HepG2 (cell line): ENCODE measurements around the gene IL1A. TPM values are rescaled to one million over a fixed set of nuclear protein-coding genes. Genes with fewer than 3 reads are reported as not detected.

ENCODE experiments used
- ATAC-seq: fragments of 200-7000 bp; cut with Tn5 transposase; 3 replicates; pipeline ENCODE4 v1.9.1; 2020; ENCODE audit warnings: mild to moderate bottlenecking, moderate library complexity
- BruUV-seq: library from RNA; stranded (reverse); fragments of 400-500 nt; replicated peaks from 2 replicates; lab custom pipeline; 2021; lab: Mats Ljungman, UMichigan
- CTCF ChIA-PET: fragments of 300-600 bp; formaldehyde crosslinking; extraction: SDS; loops from one replicate; lab custom pipeline; 2021; ENCODE audit warnings: low total read pairs, inconsistent platforms, low intra/inter-chr PET ratio; lab: Yijun Ruan, JAX
- POLR2A ChIA-PET: fragments of 350-600 bp; sonication (Branson Sonifier 250); formaldehyde crosslinking; loops from one replicate; lab custom pipeline; 2020; ENCODE audit warnings: antibody characterized with exemption, inconsistent platforms; lab: Yijun Ruan, JAX
- DNase-seq: peaks from one replicate; pipeline ENCODE4 v3.0.0-alpha.2; 2015; ENCODE audit warnings: low spot score
- FAIRE-seq: peaks from 3 replicates; lab custom pipeline; 2011; peaks lifted over from hg19 to GRCh38; lab: Jason Lieb, UNC
- H2AFZ ChIP-seq: one replicate; pipeline ENCODE4 v1.6.1; 2011; ENCODE audit warnings: low read length, inconsistent platforms
- H3K27ac ChIP-seq: fragments of 300-600 bp; 3 replicates; pipeline ENCODE4 v1.8.0; 2011; ENCODE audit warnings: mixed run types, mild to moderate bottlenecking, mixed read lengths, low read length, inconsistent platforms; ENCODE audit not compliant: insufficient read depth; ENCODE audit errors: extremely low read length
- H3K27me3 ChIP-seq, 2 experiments: fragments of 200-600 bp in 1 of 2; 2 replicates in 1 of 2; 3 replicates in 1 of 2; pipeline versions ENCODE4 v1.6.0 to v1.8.0; 2011; ENCODE audit warnings: low read length in 2 of 2, mild to moderate bottlenecking in 2 of 2, moderate library complexity in 2 of 2, inconsistent platforms in 1 of 2; ENCODE audit not compliant: insufficient read depth in 2 of 2, control insufficient read depth in 1 of 2
- H3K36me3 ChIP-seq, 2 experiments: fragments of 200-600 bp in 1 of 2; replicated peaks in 1 of 2; 2 replicates in 1 of 2; 3 replicates in 1 of 2; pipeline versions ENCODE4 v1.5.1 to v1.8.0; 2011; ENCODE audit warnings: low read length in 2 of 2, inconsistent platforms in 1 of 2; ENCODE audit not compliant: insufficient read depth in 2 of 2, control insufficient read depth in 1 of 2
- H3K4me1 ChIP-seq: 2 replicates; pipeline ENCODE4 v1.5.1; 2012; ENCODE audit warnings: low read length, inconsistent platforms; ENCODE audit not compliant: insufficient read depth
- H3K4me2 ChIP-seq: 2 replicates; pipeline ENCODE4 v1.6.0; 2011; ENCODE audit warnings: low read depth, low read length, inconsistent platforms
- H3K4me3 ChIP-seq, 3 experiments: fragments of 200-600 bp in 1 of 3; sonication (generic), shearing (Covaris generic) in 1 of 3; replicated peaks in 1 of 3; 2 replicates each; pipeline ENCODE4 v1.5.1; 2011 to 2016; ENCODE audit warnings: low read length in 3 of 3, inconsistent platforms in 2 of 3, low read depth in 2 of 3, mild to moderate bottlenecking in 2 of 3, control low read depth in 1 of 3, mixed read lengths in 1 of 3; ENCODE audit not compliant: insufficient read depth in 1 of 3
- H3K79me2 ChIP-seq: one replicate; pipeline ENCODE4 v1.6.1; 2011; ENCODE audit warnings: low read length, inconsistent platforms; ENCODE audit not compliant: insufficient read depth
- H3K9ac ChIP-seq: 2 replicates; pipeline ENCODE4 v1.6.0; 2011; ENCODE audit warnings: mild to moderate bottlenecking, low read depth, low read length, inconsistent platforms; ENCODE audit not compliant: insufficient read depth
- H3K9me3 ChIP-seq: 2 replicates; pipeline ENCODE4 v1.5.1; 2012; ENCODE audit warnings: mild to moderate bottlenecking, low read length
- H4K20me1 ChIP-seq: 2 replicates; pipeline ENCODE4 v1.6.0; 2011; ENCODE audit warnings: inconsistent platforms, mild to moderate bottlenecking, low read length, moderate library complexity; ENCODE audit not compliant: insufficient read depth
- ATRX ChIP-seq: sonication (generic); formaldehyde crosslinking; IDR thresholded peaks from 2 replicates; pipeline ENCODE4 v1.4.0; 2020; ENCODE audit warnings: missing genetic modification reagents, borderline replicate concordance
- CEBPB ChIP-seq: IDR thresholded peaks from 2 replicates; pipeline ENCODE4 v1.6.1; 2011; ENCODE audit warnings: low read depth, low read length, improper control_type of control experiment, borderline replicate concordance
- GATA4 ChIP-seq: sonication (generic); IDR thresholded peaks from 2 replicates; pipeline ENCODE4 v1.6.1; 2016; ENCODE audit warnings: antibody characterized with exemption, low read depth, borderline replicate concordance
- GPBP1L1 ChIP-seq: sonication (generic); formaldehyde crosslinking; IDR thresholded peaks from 2 replicates; pipeline ENCODE4 v1.5.0; 2020; ENCODE audit warnings: mild to moderate bottlenecking, missing genetic modification reagents
- HOXA5 ChIP-seq: sonication (generic); formaldehyde crosslinking; IDR thresholded peaks from 2 replicates; pipeline ENCODE4 v1.4.0; 2020; ENCODE audit warnings: missing genetic modification reagents
- IRX3 ChIP-seq: sonication (generic); formaldehyde crosslinking; IDR thresholded peaks from 2 replicates; pipeline ENCODE4 v1.8.1; 2023; ENCODE audit warnings: mild to moderate bottlenecking, low read depth, missing genetic modification reagents, borderline replicate concordance
- NFE2L1 ChIP-seq: sonication (generic); formaldehyde crosslinking; IDR thresholded peaks from 2 replicates; pipeline ENCODE4 v1.4.0; 2020; ENCODE audit warnings: missing genetic modification reagents, mild to moderate bottlenecking, borderline replicate concordance
- SPEN ChIP-seq: sonication (generic); formaldehyde crosslinking; IDR thresholded peaks from 2 replicates; pipeline ENCODE4 v1.5.1; 2020; ENCODE audit warnings: low read depth, mild to moderate bottlenecking, missing genetic modification reagents
- ZNF530 ChIP-seq: sonication (generic); formaldehyde crosslinking; IDR thresholded peaks from 2 replicates; pipeline ENCODE4 v1.5.0; 2020; ENCODE audit warnings: low read depth, mild to moderate bottlenecking, missing genetic modification reagents
- WGBS: methylation state at CpG from one replicate; pipeline ENCODE4 v1.1.6; 2017; ENCODE audit warnings: low lambda C conversion rate; 5-methylcytosine and 5-hydroxymethylcytosine counted together
- in situ Hi-C: cut with HindIII; loops from 2 replicates; pipeline ENCODE4 v1.10.0; 2017; ENCODE audit warnings: low pct_unique_long_range_greater_than_20kb; ENCODE audit not compliant: extremely low pct_ligation_motif_present
- intact Hi-C: fragments of 100-400 bp; cut with micrococcal nuclease; formaldehyde crosslinking; loops from one replicate; pipeline ENCODE4 v1.10.0; 2022; ENCODE audit not compliant: unreplicated experiment
- polyA plus RNA-seq, 8 experiments: library from polyadenylated mRNA; depleted of rRNA in 3 of 8; stranded (reverse) in 7 of 8; unstranded in 1 of 8; fragments of >200 nt; fragmentation: Illumina TruSeq in 4 of 8; extraction: Trizol in 4 of 8; gene quantifications; 2 replicates each; pipeline versions ENCODE4 v1.2.1 to v1.2.3, GENCODE V29; 2011 to 2016; ENCODE audit warnings: low read depth in 4 of 8, missing spikeins in 1 of 8, mixed read lengths in 1 of 8; ENCODE audit not compliant: insufficient read depth in 1 of 8
- total RNA-seq, 5 experiments: library from RNA; depleted of rRNA; stranded (reverse); fragments of >200 nt; fragmentation: Illumina TruSeq; extraction: Trizol; gene quantifications; 2 replicates each; pipeline ENCODE4 v1.2.3, GENCODE V29; 2016; ENCODE audit warnings: low read depth in 1 of 5
- TF ChIP-seq, protein P1 (sequence below): fragments of 450-650 bp; IDR thresholded peaks from 2 replicates; pipeline ENCODE4 v1.6.1; 2017
- TF ChIP-seq, protein P2 (sequence below): sonication (generic); formaldehyde crosslinking; IDR thresholded peaks from 2 replicates; pipeline ENCODE4 v1.4.0; 2020; ENCODE audit warnings: missing genetic modification reagents, borderline replicate concordance

The IL1A gene
- total and polyA plus RNA-seq, 2 of the 13 experiments (the other 11 are each of a cell fraction or from before 2014, with no cell fraction given) = not detected

- in situ Hi-C loops (no loop called here), intact Hi-C loops (no loop called here)
- POLR2A ChIA-PET = no interaction called here
- H3K27me3 ChIP-seq = no peaks in the 10 kb centered on the region
- no peak overlapping the region for H2AFZ ChIP-seq
- 93% methylated on average over 4 of the region's 4 CpGs for WGBS
- DNase-seq = no peak
- no peak overlapping the region for H3K4me2 ChIP-seq
- no peak overlapping the region for H3K9ac ChIP-seq
- FAIRE-seq = no peak
- H3K36me3 ChIP-seq = no peaks in the 10 kb centered on the region
- BruUV-seq = no TSS peak
- CTCF ChIA-PET = no interaction called here
- ATAC-seq = no peak
- no peaks in the 10 kb centered on the region for H3K9me3 ChIP-seq
- H3K27ac ChIP-seq = no peak overlapping the region
- H3K4me1 ChIP-seq = peaks cover 24% of the 10 kb centered on the region
- no peaks in the 10 kb centered on the region for H3K79me2 ChIP-seq
- H4K20me1 ChIP-seq = no peaks in the 10 kb centered on the region
- TF ChIP-seq IRX3 (CRISPR knock-in tag) (no peak), GATA4 (no peak), ZNF530 (CRISPR knock-in tag) (no peak), NFE2L1 (CRISPR knock-in tag) (no peak), CEBPB (no peak), ATRX (CRISPR knock-in tag) (no peak), GPBP1L1 (CRISPR knock-in tag) (no peak), HOXA5 (CRISPR knock-in tag) (no peak), SPEN (CRISPR knock-in tag) (no peak)
- TF ChIP-seq, protein P1, sequence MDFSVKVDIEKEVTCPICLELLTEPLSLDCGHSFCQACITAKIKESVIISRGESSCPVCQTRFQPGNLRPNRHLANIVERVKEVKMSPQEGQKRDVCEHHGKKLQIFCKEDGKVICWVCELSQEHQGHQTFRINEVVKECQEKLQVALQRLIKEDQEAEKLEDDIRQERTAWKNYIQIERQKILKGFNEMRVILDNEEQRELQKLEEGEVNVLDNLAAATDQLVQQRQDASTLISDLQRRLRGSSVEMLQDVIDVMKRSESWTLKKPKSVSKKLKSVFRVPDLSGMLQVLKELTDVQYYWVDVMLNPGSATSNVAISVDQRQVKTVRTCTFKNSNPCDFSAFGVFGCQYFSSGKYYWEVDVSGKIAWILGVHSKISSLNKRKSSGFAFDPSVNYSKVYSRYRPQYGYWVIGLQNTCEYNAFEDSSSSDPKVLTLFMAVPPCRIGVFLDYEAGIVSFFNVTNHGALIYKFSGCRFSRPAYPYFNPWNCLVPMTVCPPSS = no peak
- TF ChIP-seq, protein P2, sequence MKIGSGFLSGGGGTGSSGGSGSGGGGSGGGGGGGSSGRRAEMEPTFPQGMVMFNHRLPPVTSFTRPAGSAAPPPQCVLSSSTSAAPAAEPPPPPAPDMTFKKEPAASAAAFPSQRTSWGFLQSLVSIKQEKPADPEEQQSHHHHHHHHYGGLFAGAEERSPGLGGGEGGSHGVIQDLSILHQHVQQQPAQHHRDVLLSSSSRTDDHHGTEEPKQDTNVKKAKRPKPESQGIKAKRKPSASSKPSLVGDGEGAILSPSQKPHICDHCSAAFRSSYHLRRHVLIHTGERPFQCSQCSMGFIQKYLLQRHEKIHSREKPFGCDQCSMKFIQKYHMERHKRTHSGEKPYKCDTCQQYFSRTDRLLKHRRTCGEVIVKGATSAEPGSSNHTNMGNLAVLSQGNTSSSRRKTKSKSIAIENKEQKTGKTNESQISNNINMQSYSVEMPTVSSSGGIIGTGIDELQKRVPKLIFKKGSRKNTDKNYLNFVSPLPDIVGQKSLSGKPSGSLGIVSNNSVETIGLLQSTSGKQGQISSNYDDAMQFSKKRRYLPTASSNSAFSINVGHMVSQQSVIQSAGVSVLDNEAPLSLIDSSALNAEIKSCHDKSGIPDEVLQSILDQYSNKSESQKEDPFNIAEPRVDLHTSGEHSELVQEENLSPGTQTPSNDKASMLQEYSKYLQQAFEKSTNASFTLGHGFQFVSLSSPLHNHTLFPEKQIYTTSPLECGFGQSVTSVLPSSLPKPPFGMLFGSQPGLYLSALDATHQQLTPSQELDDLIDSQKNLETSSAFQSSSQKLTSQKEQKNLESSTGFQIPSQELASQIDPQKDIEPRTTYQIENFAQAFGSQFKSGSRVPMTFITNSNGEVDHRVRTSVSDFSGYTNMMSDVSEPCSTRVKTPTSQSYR (CRISPR knock-in tag) = no peak
- TF ChIP-seq, all 625 proteins: peak for 0
- no peak overlapping the region for H3K4me3 ChIP-seq
Observed at GRCh38 chr2:112787729-112788393, 3.6 kb upstream of the IL1A start.
